GM13976 (cell line): ENCODE data around the gene NXPH4.

Experiments used
- DNase-seq: peaks from one replicate; pipeline ENCODE4 v3.0.0; 2012; ENCODE audit warnings: low spot score
- CTCF ChIP-seq: IDR thresholded peaks from 2 replicates; pipeline ENCODE4 v1.5.1; 2012; ENCODE audit warnings: borderline replicate concordance, mild to moderate bottlenecking; ENCODE audit not compliant: insufficient read depth; ENCODE audit errors: extremely low read depth, missing control alignments, control extremely low read depth
- in situ Hi-C: fragments of 300-500 bp; cut with MboI; formaldehyde crosslinking; loops from one replicate; pipeline ENCODE4 v1.12.0; 2022; ENCODE audit warnings: low sequenced_read_pairs, mixed read lengths, inconsistent platforms; ENCODE audit not compliant: unreplicated experiment

Gene NXPH4

GRCh38 chr12:57220770-57221168, 4.2 kb downstream of the NXPH4 start:
- DNase-seq = no peak
- no peak for TF ChIP-seq CTCF
- in situ Hi-C loops = no loop called here

GRCh38 chr12:57221169-57221917, 4.7 kb downstream of the NXPH4 start:
- TF ChIP-seq CTCF = no peak
- in situ Hi-C loops = no loop called here
- DNase-seq = no peak

- no peak for TF ChIP-seq CTCF
- DNase-seq = no peak
- in situ Hi-C loops = no loop called here
Observed at GRCh38 chr12:57222286-57223190, 5.9 kb downstream of the NXPH4 start.

GRCh38 chr12:57223191-57224165, 6.9 kb downstream of the NXPH4 start:
- no peak for DNase-seq
- TF ChIP-seq CTCF = no peak
- in situ Hi-C loops = no loop called here

GRCh38 chr12:57224278-57224972, 7.8 kb downstream of the NXPH4 start:
- TF ChIP-seq CTCF = no peak
- in situ Hi-C loops = no loop called here
- DNase-seq = no peak
